ENCODE data around the gene PM20D2. TPM values are rescaled to one million over a fixed set of nuclear protein-coding genes. Genes with fewer than 3 reads are reported as not detected.

PM20D2 gene
- total and polyA plus RNA-seq, 2 of the 8 experiments (the other 6 are each of a cell fraction or from before 2014, with no cell fraction given), result 2.7 to 7.6 TPM

DNA sequence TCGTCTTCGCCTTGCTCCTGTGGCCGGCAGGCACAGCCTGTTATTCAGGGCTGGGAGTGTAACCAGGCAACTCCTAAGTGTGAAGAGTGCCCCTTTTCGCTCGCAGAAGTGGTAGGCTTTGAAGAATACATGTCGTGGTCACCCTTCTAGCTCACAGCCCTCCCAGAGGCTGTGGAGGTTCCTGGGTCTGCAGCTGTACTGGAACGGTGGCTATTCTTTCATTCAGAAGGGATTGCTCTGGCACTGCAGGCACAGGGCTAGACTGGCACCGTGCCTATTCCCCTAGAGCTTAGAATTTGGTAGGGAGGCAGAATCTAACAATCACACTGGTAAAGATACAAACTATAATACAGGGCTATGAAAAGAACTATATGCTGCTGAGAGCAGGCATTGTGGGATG, 26.9 kb upstream of the PM20D2 start:
- H2AK5ac ChIP-seq (ENCODE audit: low read depth, low read length), result no peak overlapping the region
- H3K79me2 ChIP-seq (ENCODE audit: control insufficient read depth in 1 of 2, insufficient read depth in 2 of 2, low read length in 2 of 2), result no peaks in the 10 kb centered on the region; a peak in 1 of 4 replicates
- H3K9me3 ChIP-seq (ENCODE audit: insufficient read depth in 2 of 2, low read depth in 1 of 2, low read length in 1 of 2), result no peaks in the 10 kb centered on the region
- no peak overlapping the region for H3K14ac ChIP-seq (ENCODE audit: insufficient read length)
- H4K91ac ChIP-seq (replicated peaks; ENCODE audit: insufficient read length, low read length), result no peak overlapping the region
- FAIRE-seq, result no peak
- H4K20me1 ChIP-seq (replicated peaks in 1 of 2; ENCODE audit: control insufficient read depth in 1 of 2, insufficient read depth in 2 of 2, low read length in 2 of 2), result no peaks in the 10 kb centered on the region
- no peak overlapping the region for H4K5ac ChIP-seq (ENCODE audit: insufficient read length, low read depth, low read length)
- peaks cover 4% of the 10 kb centered on the region; the same call in 1 of the 2 replicates for H3K23me2 ChIP-seq (ENCODE audit: low read depth, low read length)
- peaks cover 7 to 28% (median 15%) of the 10 kb centered on the region in 4 experiments for H3K27me3 ChIP-seq (replicated peaks in 1 of 4; ENCODE audit: control insufficient read depth in 3 of 4, extremely low read depth in 1 of 4, insufficient read depth in 3 of 4, low read length in 3 of 4)
- no peak overlapping the region for H3K4me3 ChIP-seq (ENCODE audit: extremely low read depth in 1 of 4, insufficient read depth in 2 of 4, low read depth in 3 of 4, low read length in 4 of 4)
- H2BK20ac ChIP-seq (ENCODE audit: low read length), result no peak overlapping the region
- no peaks in the 10 kb centered on the region; the same call in 1 of the 2 replicates for H3K79me1 ChIP-seq (ENCODE audit: low read depth, low read length)
- H3K36me3 ChIP-seq (ENCODE audit: control insufficient read depth in 2 of 4, insufficient read depth in 4 of 4, low read length in 3 of 4), result no peaks in the 10 kb centered on the region
- no peak for DNase-seq (ENCODE audit: low read depth in 1 of 2, low spot score in 2 of 2)
- no peak overlapping the region for H2BK15ac ChIP-seq (ENCODE audit: low read length)
- H2AFZ ChIP-seq (ENCODE audit: low read length), result no peak overlapping the region
- 83% methylated on average over 8 of the region's 8 CpGs; no CpG with 5 or more reads in 1 of the 2 experiments for WGBS, 2 experiments (ENCODE audit: extremely low coverage in 1 of 2, insufficient coverage in 1 of 2, insufficient read length in 1 of 2, insufficient replicate concordance in 2 of 2, low coverage in 1 of 2, low lambda C conversion rate in 2 of 2, missing lambda C conversion rate in 1 of 2)
- ChIA-PET POLR2A (ENCODE audit: partially characterized antibody) (interaction anchor here (0.9 to 1.0 kb wide), 2 partner anchors 120 to 137 kb away, joined by 3 read pairs; no protein-coding TSS in a partner anchor), CTCF (ENCODE audit: partially characterized antibody) (interaction anchor here (0.9 to 5.1 kb wide), 4 partner anchors 8 to 136 kb away, joined by 3 to 43 read pairs (median 6); partner anchors contain the start of gene PNRC1)
- H2BK12ac ChIP-seq (ENCODE audit: low read depth, low read length), result no peak overlapping the region
- H3K4ac ChIP-seq (replicated peaks; ENCODE audit: insufficient read length, low read depth, low read length), result no peak overlapping the region
- H2BK5ac ChIP-seq (ENCODE audit: low read depth, low read length), result no peak overlapping the region
- H3K23ac ChIP-seq (ENCODE audit: insufficient read length), result no peak overlapping the region
- no peak overlapping the region for H3K56ac ChIP-seq (replicated peaks; ENCODE audit: insufficient read length, low read depth, low read length)
- H2BK120ac ChIP-seq (replicated peaks; ENCODE audit: low read depth, low read length), result no peak overlapping the region
- no peak overlapping the region for H3K9ac ChIP-seq (replicated peaks in 1 of 4; ENCODE audit: extremely low read depth in 1 of 4, low read depth in 3 of 4, low read length in 3 of 4)
- H3K18ac ChIP-seq (ENCODE audit: extremely low read depth, low read length), result no peak overlapping the region
- H3K4me2 ChIP-seq (ENCODE audit: insufficient read depth in 1 of 2, low read depth in 2 of 2, low read length in 2 of 2), result no peak overlapping the region; a peak in 1 of 4 replicates
- no peak overlapping the region for H3K27ac ChIP-seq (ENCODE audit: low read depth, low read length)
- no peak overlapping the region for H4K8ac ChIP-seq (ENCODE audit: extremely low read depth, insufficient read depth, low read length)
- no peaks in the 10 kb centered on the region for H3K4me1 ChIP-seq (replicated peaks in 1 of 4; ENCODE audit: control insufficient read depth in 3 of 4, insufficient read depth in 4 of 4, low read length in 3 of 4)
- TF ChIP-seq HDAC2 (IDR thresholded peaks at IDR 0.05; ENCODE audit: borderline replicate concordance in 1 of 2, low read depth in 2 of 2, low read length in 2 of 2) (no peak), EZH2 (IDR thresholded peaks at IDR 0.05; ENCODE audit: low read depth, low read length, severe bottlenecking) (peak; percentile 27), TBP (IDR thresholded peaks at IDR 0.05; ENCODE audit: low read depth, low read length) (no peak), JUND (IDR thresholded peaks at IDR 0.05; ENCODE audit: low read length) (no peak)

Measured in H1 (cell line).